ENCODE measurements around the gene PELI1.

PELI1 gene

DNA sequence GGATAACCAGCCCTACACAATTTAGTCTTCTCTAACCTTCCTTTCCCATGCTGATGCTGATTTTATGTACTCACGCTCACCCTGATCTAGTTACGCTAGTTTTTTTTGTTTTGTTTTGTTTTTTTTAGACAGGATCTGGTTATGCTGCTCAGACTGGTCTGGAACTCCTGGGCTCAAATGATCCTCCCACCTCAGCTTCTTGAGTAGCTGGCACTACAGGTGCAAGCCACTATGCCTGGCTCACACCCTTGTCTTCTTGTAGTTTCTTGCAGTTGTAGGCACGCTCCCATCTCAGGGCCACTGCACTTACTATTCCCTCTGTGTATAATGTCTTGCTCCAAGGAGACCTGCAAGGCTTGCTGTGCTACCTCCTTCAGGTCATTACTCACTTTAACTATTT, 6.2 kb downstream of the PELI1 start:
- H3K4me3 Mint-ChIP-seq = peak overlapping the region in 1 of 2 donors; percentile 39
- H3K27ac Mint-ChIP-seq = peak overlapping the region in 1 of 2 donors; percentile 9
- peaks cover 80% of the 10 kb centered on the region for H3K4me1 Mint-ChIP-seq
- DNase-seq (no peak), ATAC-seq (no peak)
- no peaks in the 10 kb centered on the region for H3K9me3 Mint-ChIP-seq
- no peaks in the 10 kb centered on the region for H3K27me3 Mint-ChIP-seq

DNA sequence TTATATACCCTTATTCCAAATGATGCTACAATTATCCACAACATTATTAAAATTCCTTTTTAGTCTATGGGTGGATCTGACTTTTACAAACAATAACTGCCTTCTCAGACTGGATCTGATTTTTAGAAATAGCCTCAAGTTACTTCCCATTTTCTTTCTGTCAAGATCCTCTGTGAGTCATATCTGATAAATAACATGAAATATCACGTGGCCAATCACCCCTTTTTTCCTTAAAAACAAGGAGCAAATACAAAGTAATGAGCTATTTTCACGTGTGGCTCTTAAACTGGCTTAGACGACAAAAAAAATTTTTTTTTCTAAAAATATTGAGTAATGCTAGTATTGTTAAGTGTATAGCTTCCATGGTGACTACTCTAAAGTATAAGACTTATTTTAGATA, 6.7 kb downstream of the PELI1 start:
- Mint-ChIP-seq H3K4me3 (no peak overlapping the region), H3K9me3 (no peaks in the 10 kb centered on the region), H3K27ac (no peak overlapping the region), H3K27me3 (no peaks in the 10 kb centered on the region), H3K4me1 (peaks cover 84% of the 10 kb centered on the region)
- ATAC-seq (no peak), DNase-seq (no peak)

DNA sequence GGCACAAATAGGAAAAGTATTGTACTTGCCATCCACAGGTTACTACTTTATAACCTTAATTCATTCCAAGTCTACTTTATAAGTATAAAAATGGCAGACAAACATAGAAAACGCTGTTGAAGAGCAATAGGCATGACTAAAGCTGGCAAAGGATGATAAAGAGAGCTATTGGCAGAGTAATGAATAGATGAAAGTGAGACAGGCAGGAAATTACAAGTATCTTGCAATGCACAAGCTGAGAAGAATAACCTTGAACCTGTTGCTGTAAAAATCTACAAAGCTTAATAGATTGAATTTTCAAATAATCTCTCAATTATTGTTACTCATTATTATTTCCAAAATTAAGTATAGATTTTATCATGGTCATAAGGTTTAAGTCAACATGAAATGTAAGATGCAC, 8.8 kb downstream of the PELI1 start:
- Mint-ChIP-seq H3K4me1 (peaks cover 90% of the 10 kb centered on the region), H3K27me3 (no peaks in the 10 kb centered on the region), H3K27ac (peak overlapping the region; percentile 4 to 77), H3K9me3 (no peaks in the 10 kb centered on the region), H3K4me3 (peak overlapping the region; percentile 14 to 44)
- ATAC-seq = peak; percentile 60
- no peak for DNase-seq

DNA sequence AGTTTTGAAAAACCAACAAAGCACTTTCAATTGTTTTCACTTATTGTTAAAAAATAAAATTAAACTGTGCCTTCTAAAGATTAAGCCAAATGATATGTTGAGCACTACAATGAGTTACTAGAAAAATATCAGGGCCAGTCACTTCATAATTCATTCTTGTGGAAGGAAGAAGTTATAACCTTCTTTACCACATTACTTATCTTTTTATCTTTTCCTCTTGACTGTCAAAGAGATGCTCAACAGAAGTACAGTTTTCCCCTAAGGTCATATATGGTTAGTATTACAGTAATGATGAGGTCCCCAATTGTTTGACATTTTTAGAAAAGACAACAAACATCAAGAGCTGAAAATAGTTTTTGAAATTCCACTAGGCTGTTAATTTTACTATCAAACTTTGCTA, 9.4 kb downstream of the PELI1 start:
- Mint-ChIP-seq H3K4me3 (peak overlapping the region; percentile 14 to 44), H3K27ac (peak overlapping the region in 1 of 2 donors; percentile 77), H3K9me3 (no peaks in the 10 kb centered on the region), H3K4me1 (peaks cover 90% of the 10 kb centered on the region), H3K27me3 (no peaks in the 10 kb centered on the region)
- ATAC-seq = peak; percentile 40
- no peak for DNase-seq

DNA sequence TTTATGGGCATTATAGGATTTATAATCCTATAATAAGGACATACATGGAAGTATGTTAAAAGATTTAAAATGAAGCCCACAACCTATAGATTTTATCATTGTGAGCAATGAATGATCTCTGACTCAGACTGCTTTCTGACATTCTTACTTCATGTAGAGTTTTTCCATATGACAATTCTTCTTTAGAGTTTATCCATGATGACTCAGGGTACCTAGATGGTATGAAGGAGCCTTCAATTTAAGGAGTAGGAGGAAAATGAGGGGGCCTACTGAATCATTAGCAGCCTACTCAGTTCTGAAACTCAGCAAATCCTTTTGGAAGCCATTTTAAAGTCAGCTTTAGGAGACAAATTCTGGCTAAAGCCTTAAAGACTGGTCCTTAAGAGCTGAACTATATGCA, 10.4 kb downstream of the PELI1 start:
- peak overlapping the region in 1 of 2 donors; percentile 50 for H3K27ac Mint-ChIP-seq

DNA sequence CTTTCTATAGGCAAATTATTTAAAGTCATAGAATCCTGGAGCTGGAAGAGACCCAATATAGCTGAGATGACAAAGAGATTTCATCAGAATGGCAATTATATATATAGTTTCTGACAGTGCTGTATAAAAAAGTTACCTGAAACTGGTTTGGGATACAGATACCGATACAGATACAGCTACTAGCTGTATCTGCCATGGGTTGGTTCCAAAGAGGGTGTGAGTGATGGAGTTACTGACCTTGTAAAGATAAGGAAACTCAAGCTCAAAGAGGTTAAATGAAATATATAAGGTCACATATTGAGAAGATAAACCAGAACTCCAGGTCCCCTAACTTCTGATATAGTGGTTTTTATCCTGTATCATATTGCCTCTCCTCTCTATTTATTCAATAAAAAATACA, 10.9 kb downstream of the PELI1 start:
- Mint-ChIP-seq H3K27me3 (no peaks in the 10 kb centered on the region), H3K27ac (no peak overlapping the region), H3K4me1 (peaks cover 91% of the 10 kb centered on the region), H3K9me3 (no peaks in the 10 kb centered on the region), H3K4me3 (peak overlapping the region in 1 of 2 donors; percentile 21)
- DNase-seq = no peak
- peak; percentile 40 for ATAC-seq

More for the DNA sequence above, 10.4 kb downstream of the PELI1 start:
- no peaks in the 10 kb centered on the region for H3K9me3 Mint-ChIP-seq
- ATAC-seq (peak; percentile 75), DNase-seq (no peak)
- H3K4me3 Mint-ChIP-seq = peak overlapping the region; percentile 21 to 22
- H3K4me1 Mint-ChIP-seq = peaks cover 91% of the 10 kb centered on the region
- H3K27me3 Mint-ChIP-seq = no peaks in the 10 kb centered on the region

DNA sequence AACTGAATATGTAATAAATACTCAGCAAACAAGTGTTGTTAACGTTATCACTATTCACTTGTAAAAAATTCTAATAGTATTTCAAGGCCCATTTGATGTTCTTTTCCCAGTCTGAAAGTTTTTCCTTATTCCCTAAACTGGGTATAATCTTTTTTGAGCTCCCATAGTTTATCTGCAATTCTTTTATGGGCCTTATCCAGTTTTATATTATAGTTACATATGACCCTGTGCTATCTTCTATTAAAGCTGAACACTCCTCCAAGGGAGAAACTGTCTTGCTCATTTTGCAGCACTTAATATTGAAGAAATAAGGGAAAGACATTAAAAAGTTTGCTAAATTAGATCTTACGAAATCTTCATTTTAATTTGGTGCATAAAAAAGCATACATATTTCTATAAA, 13.9 kb downstream of the PELI1 start:
- Mint-ChIP-seq H3K27ac (peak overlapping the region in 1 of 2 donors; percentile 37), H3K4me1 (peaks cover 87% of the 10 kb centered on the region), H3K9me3 (no peaks in the 10 kb centered on the region), H3K4me3 (peak overlapping the region; percentile 6 to 21), H3K27me3 (no peaks in the 10 kb centered on the region)
- DNase-seq (no peak), ATAC-seq (no peak)

DNA sequence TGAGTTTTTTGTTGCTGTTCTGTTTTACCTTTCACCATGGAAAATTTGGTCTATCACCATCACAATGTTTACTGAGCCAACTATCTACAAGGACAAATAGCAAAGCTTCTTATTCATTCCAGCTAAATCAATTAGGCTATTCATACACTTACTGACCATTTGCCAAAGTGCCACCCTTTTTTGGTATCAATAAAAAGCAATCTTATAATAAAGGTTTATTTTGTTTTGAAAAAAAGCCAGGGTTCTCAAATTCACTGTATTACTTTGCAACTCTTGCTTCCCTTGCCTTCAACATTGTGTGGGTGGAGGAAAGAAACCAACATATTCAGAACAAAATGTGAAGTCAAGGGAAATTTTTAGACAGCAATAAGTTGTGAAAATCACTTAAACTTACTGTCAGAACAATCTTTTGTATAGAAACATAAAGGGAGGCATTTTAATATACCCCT, 15.3 kb downstream of the PELI1 start:
- peak; percentile 57 for ATAC-seq
- Mint-ChIP-seq H3K27me3 (no peaks in the 10 kb centered on the region), H3K9me3 (no peaks in the 10 kb centered on the region), H3K4me3 (peak overlapping the region; percentile 55), H3K4me1 (peaks cover 84% of the 10 kb centered on the region), H3K27ac (peak overlapping the region in 1 of 2 donors; percentile 65)
- DNase-seq = no peak

DNA sequence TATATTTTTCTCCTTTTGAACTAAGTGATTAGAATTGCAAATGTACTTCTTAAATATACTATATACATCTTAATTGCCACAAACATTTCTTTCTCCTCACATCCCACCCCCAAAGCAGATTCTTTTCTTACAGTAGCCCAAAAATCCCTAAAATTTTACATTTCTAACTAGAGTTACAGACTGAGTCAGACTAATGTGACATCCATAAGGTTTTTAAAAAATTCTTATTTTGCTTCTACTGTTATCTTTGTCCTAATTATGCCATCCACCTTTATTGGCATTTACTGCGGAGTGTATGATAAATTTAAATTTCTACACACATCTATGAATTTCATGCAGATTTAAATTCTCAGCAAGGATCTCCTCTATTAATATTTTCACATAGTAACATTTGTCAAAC, 15.8 kb downstream of the PELI1 start:
- ATAC-seq (no peak), DNase-seq (no peak)
- H3K4me1 Mint-ChIP-seq = peaks cover 78% of the 10 kb centered on the region
- H3K27me3 Mint-ChIP-seq = no peaks in the 10 kb centered on the region
- H3K27ac Mint-ChIP-seq = peak overlapping the region; percentile 13 to 65
- H3K4me3 Mint-ChIP-seq = peak overlapping the region; percentile 55
- H3K9me3 Mint-ChIP-seq = no peaks in the 10 kb centered on the region

DNA sequence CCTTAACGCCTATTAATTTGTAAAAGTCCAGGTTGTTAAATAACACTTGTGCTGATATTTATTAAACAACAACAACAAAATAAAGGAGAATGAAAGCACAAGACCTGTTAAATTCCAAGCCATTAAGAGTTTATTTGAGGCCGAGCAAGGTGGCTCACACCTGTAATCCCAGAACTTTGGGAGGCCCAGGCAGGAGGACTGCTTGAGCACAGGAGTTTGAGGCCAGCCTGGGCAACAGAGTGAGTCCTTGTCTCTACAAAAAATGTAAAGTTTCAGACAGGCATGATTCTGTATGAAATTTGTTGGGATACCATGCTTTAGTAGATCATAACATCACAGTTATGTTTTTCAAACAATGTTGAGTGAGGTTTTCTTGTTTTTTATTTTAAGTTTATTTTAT, 17.1 kb downstream of the PELI1 start:
- Mint-ChIP-seq H3K4me1 (peaks cover 72% of the 10 kb centered on the region), H3K27ac (no peak overlapping the region), H3K9me3 (no peaks in the 10 kb centered on the region), H3K4me3 (no peak overlapping the region), H3K27me3 (no peaks in the 10 kb centered on the region)
- ATAC-seq (no peak), DNase-seq (no peak)

DNA sequence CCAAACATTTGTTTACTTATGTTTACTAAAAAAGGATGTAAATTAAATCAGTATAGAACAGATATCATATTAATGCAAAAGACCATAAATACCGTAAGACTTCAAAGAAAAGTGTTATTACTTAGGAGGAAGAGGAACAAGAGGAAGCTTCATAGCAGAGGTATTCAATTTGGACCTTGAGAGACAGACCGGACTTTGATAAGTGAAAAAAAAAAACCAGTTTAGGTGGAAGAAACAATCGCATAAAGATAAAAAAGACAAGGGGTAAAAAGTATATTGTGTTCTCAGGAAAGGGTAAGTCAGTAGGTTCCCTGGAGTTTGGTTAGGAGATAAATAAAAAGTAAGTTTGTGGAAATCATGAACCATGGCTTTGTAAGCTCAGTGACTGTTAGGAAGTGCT, 17.6 kb downstream of the PELI1 start:
- Mint-ChIP-seq H3K4me1 (peaks cover 67% of the 10 kb centered on the region), H3K4me3 (no peak overlapping the region), H3K27me3 (no peaks in the 10 kb centered on the region), H3K9me3 (no peaks in the 10 kb centered on the region), H3K27ac (no peak overlapping the region)
- DNase-seq = no peak
- ATAC-seq = no peak

DNA sequence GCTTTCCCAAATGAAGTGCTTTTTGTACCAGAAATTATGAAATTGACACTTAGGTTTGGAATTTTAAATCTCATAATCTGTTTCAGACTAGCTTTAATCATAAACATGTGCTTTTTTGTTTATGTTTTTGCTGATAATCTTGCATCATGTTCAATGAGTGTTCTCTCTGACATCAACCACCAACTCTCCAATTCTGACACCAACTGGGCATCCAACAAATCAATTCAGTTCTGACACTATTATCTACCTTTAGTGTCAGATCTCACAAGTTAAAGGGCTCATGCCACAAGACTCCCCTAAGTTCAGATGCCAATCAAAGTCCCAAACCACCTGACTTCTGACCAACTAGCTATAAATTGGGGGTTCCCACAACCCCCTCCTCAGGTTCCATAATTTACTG, 19.6 kb downstream of the PELI1 start:
- Mint-ChIP-seq H3K27me3 (no peaks in the 10 kb centered on the region), H3K27ac (no peak overlapping the region), H3K9me3 (no peaks in the 10 kb centered on the region), H3K4me3 (no peak overlapping the region), H3K4me1 (peaks cover 56% of the 10 kb centered on the region)
- no peak for ATAC-seq
- DNase-seq = no peak

DNA sequence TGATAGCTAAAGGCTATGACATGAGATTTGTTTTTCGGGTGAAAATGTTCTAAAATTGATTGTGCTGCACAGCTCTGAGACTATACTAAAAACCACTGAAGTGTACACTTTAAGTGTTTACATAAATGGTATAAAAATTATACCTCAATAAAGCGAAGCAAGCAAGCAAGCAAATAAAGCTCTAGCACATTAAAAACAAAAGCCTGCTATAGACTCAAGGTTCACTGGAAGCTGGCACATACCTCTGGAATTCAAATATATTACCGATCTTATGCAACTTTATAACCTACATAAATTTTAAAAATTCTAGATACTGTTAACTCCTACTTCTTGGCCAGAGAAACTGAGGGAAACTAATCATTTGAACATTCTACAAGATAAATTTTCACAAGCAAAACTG, 20.1 kb downstream of the PELI1 start:
- Mint-ChIP-seq H3K27me3 (no peaks in the 10 kb centered on the region), H3K4me3 (no peak overlapping the region), H3K27ac (no peak overlapping the region), H3K4me1 (peaks cover 57% of the 10 kb centered on the region), H3K9me3 (no peaks in the 10 kb centered on the region)
- no peak for ATAC-seq
- no peak for DNase-seq

DNA sequence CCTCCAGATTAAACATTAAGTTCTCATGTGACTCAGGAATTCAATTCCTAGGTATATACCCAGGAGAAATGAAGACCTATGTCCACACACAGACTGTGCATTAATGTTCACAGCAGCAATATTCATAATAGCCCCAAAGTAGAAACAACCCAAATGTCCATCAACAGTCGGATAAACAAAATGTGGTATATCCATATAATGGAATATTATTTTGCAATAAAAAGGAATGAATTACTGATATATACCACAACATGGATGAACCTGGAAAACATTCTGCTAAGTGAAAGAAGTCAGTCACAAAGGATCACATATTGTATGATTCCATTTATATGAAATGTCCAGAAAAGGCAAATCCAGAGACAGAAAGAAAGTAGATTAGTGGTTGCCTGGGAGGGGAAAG, 20.5 kb downstream of the PELI1 start:
- DNase-seq (no peak), ATAC-seq (no peak)
- Mint-ChIP-seq H3K9me3 (no peaks in the 10 kb centered on the region), H3K27me3 (no peaks in the 10 kb centered on the region), H3K27ac (peak overlapping the region in 1 of 2 donors; percentile 80), H3K4me3 (no peak overlapping the region), H3K4me1 (peaks cover 55% of the 10 kb centered on the region)

DNA sequence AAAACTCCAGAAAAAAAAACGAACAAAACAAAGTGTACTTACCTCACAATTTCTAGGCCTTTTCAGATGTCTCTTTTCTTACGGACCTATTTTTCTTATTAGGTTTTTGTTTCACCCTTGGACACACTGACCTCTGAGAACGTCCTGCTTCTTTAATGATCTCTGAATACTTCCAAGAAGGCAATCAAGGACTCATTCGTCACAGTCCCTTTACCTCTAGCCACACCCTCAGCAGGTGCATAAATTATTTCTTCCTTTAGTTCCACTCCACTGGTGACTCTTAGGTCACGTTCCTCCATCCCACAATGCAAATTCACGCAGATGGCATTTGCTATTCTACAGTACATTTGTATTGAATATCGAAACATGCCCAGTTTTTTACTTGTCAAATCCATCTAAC, 21.9 kb downstream of the PELI1 start:
- H3K27me3 Mint-ChIP-seq = no peaks in the 10 kb centered on the region
- H3K27ac Mint-ChIP-seq = no peak overlapping the region
- no peak overlapping the region for H3K4me3 Mint-ChIP-seq
- ATAC-seq = no peak
- no peak for DNase-seq
- H3K4me1 Mint-ChIP-seq = peaks cover 41% of the 10 kb centered on the region
- H3K9me3 Mint-ChIP-seq = no peaks in the 10 kb centered on the region

DNA sequence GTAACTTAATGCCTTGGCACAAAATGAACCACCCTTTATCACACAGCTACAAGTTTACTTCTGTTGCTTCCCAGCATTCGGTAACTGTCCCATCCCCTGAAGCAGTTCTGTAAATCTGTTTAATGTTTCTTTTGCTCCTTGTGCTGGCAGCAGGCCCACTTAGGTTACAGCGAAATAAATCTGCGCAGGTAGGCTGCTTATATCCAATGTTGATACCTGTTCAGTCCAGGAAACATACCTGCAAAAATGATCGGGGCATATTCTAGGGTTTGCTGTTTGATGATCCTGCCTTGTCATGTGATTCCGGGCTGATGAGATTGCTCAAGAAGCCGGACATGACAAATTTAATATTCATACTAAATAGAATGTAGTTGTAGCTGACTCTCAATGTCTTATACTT, 23.3 kb downstream of the PELI1 start:
- H3K4me1 Mint-ChIP-seq = peaks cover 40% of the 10 kb centered on the region

DNA sequence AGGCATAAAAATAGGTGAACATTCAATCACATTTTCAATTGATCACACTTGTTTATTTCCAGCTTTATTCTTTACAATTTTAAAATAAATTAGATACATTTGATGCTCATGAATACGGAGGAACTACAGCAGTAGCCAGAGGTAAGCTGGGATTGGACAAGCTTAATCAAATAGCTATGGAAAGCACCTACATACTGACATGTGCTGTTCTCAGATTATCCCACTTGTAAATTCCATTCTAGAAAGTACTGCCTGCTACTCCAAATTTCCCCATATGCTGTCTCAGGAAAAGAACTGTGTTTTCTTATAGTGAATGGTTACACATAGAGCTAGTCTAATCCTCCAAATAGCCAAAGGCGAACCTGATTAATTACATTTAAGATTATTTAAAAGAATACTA, 24.2 kb downstream of the PELI1 start:
- Mint-ChIP-seq H3K27me3 (no peaks in the 10 kb centered on the region), H3K27ac (no peak overlapping the region), H3K4me3 (no peak overlapping the region), H3K4me1 (peaks cover 44% of the 10 kb centered on the region), H3K9me3 (no peaks in the 10 kb centered on the region)
- DNase-seq = no peak
- ATAC-seq = no peak

More for the DNA sequence above, 23.3 kb downstream of the PELI1 start:
- Mint-ChIP-seq H3K9me3 (no peaks in the 10 kb centered on the region), H3K27ac (no peak overlapping the region), H3K4me3 (no peak overlapping the region), H3K27me3 (no peaks in the 10 kb centered on the region)
- ATAC-seq = no peak
- DNase-seq = no peak
